ENCODE data around the gene RIMKLA. TPM values are rescaled to one million over a fixed set of nuclear protein-coding genes. Genes with fewer than 3 reads are reported as not detected.

RIMKLA gene
- polyA plus RNA-seq, 4 donors: under 0.01 to 0.63 (median 0.31) TPM

GRCh38 chr1:42427240-42427639, 46.6 kb downstream of the RIMKLA start:
- FAIRE-seq: no peak

GRCh38 chr1:42429603-42430002, 49.0 kb downstream of the RIMKLA start:
- Histone ChIP-seq H3K9me3 (ENCODE audit: control insufficient read depth in 2 of 2, insufficient read depth in 1 of 2, low read depth in 1 of 2, low read length in 1 of 2) (no peaks in the 10 kb centered on the region), H3K27me3 (ENCODE audit: control insufficient read depth in 3 of 3, insufficient read depth in 3 of 3, low read length in 3 of 3) (no peaks in the 10 kb centered on the region), H3K36me3 (ENCODE audit: control insufficient read depth in 3 of 3, insufficient read depth in 2 of 3, low read depth in 1 of 3, low read length in 3 of 3) (no peaks in the 10 kb centered on the region), H3K27ac (ENCODE audit: low read depth in 1 of 3, low read length in 2 of 3) (no peak overlapping the region), H3K4me3 (ENCODE audit: low read depth in 1 of 3, low read length in 3 of 3) (no peak overlapping the region), H3K4me1 (ENCODE audit: control insufficient read depth in 3 of 3, insufficient read depth in 2 of 3, low read depth in 1 of 3, low read length in 2 of 3) (peaks cover 0 to 14% (median 0%) of the 10 kb centered on the region in 3 donors)
- DNase-seq (no peak), FAIRE-seq (no peak)
- 76 to 86% (median 82%) methylated on average over 1 of the region's 1 CpG for WGBS, 3 donors

More at GRCh38 chr1:42427240-42427639, 46.6 kb downstream of the RIMKLA start:
- Histone ChIP-seq H3K4me3 (ENCODE audit: low read depth in 1 of 3, low read length in 3 of 3) (no peak overlapping the region), H3K36me3 (ENCODE audit: control insufficient read depth in 3 of 3, insufficient read depth in 2 of 3, low read depth in 1 of 3, low read length in 3 of 3) (no peaks in the 10 kb centered on the region), H3K27ac (ENCODE audit: low read depth in 1 of 3, low read length in 2 of 3) (no peak overlapping the region), H3K4me1 (ENCODE audit: control insufficient read depth in 3 of 3, insufficient read depth in 2 of 3, low read depth in 1 of 3, low read length in 2 of 3) (peaks cover 0 to 14% (median 0%) of the 10 kb centered on the region in 3 donors), H3K9me3 (ENCODE audit: control insufficient read depth in 2 of 2, insufficient read depth in 1 of 2, low read depth in 1 of 2, low read length in 1 of 2) (no peaks in the 10 kb centered on the region), H3K27me3 (ENCODE audit: control insufficient read depth in 3 of 3, insufficient read depth in 3 of 3, low read length in 3 of 3) (no peaks in the 10 kb centered on the region)
- DNase-seq: no peak
- WGBS, 3 donors: 74 to 87% (median 84%) methylated on average over 4 of the region's 4 CpGs

GRCh38 chr1:42430286-42431135, 49.9 kb downstream of the RIMKLA start:
- Histone ChIP-seq H3K9me3 (ENCODE audit: control insufficient read depth in 2 of 2, insufficient read depth in 1 of 2, low read depth in 1 of 2, low read length in 1 of 2) (no peaks in the 10 kb centered on the region), H3K27ac (ENCODE audit: low read depth in 1 of 3, low read length in 2 of 3) (peak overlapping the region in 1 of 3 donors; percentile 35), H3K4me1 (ENCODE audit: control insufficient read depth in 3 of 3, insufficient read depth in 2 of 3, low read depth in 1 of 3, low read length in 2 of 3) (peaks cover 0 to 14% (median 0%) of the 10 kb centered on the region in 3 donors), H3K27me3 (ENCODE audit: control insufficient read depth in 3 of 3, insufficient read depth in 3 of 3, low read length in 3 of 3) (no peaks in the 10 kb centered on the region), H3K4me3 (ENCODE audit: low read depth in 1 of 3, low read length in 3 of 3) (no peak overlapping the region), H3K36me3 (ENCODE audit: control insufficient read depth in 3 of 3, insufficient read depth in 2 of 3, low read depth in 1 of 3, low read length in 3 of 3) (no peaks in the 10 kb centered on the region)
- no peak for FAIRE-seq
- 66 to 78% (median 77%) methylated on average over 3 of the region's 3 CpGs for WGBS, 3 donors
- no peak for DNase-seq

GRCh38 chr1:42431514-42431913, 50.9 kb downstream of the RIMKLA start:
- no peak for FAIRE-seq
- peak; percentile 74 to 77 for DNase-seq

GRCh38 chr1:42432714-42433113, 52.1 kb downstream of the RIMKLA start:
- Histone ChIP-seq H3K4me1 (ENCODE audit: control insufficient read depth in 3 of 3, insufficient read depth in 2 of 3, low read depth in 1 of 3, low read length in 2 of 3) (peaks cover 0 to 14% (median 0%) of the 10 kb centered on the region in 3 donors), H3K36me3 (ENCODE audit: control insufficient read depth in 3 of 3, insufficient read depth in 2 of 3, low read depth in 1 of 3, low read length in 3 of 3) (no peaks in the 10 kb centered on the region), H3K27ac (ENCODE audit: low read depth in 1 of 3, low read length in 2 of 3) (no peak overlapping the region), H3K4me3 (ENCODE audit: low read depth in 1 of 3, low read length in 3 of 3) (no peak overlapping the region), H3K9me3 (ENCODE audit: control insufficient read depth in 2 of 2, insufficient read depth in 1 of 2, low read depth in 1 of 2, low read length in 1 of 2) (no peaks in the 10 kb centered on the region), H3K27me3 (ENCODE audit: control insufficient read depth in 3 of 3, insufficient read depth in 3 of 3, low read length in 3 of 3) (no peaks in the 10 kb centered on the region)
- WGBS, 3 donors: 91 to 96% (median 92%) methylated on average over 4 of the region's 4 CpGs
- FAIRE-seq: no peak
- DNase-seq: no peak

More at GRCh38 chr1:42431514-42431913, 50.9 kb downstream of the RIMKLA start:
- no peaks in the 10 kb centered on the region for H3K27me3 ChIP-seq (ENCODE audit: control insufficient read depth in 3 of 3, insufficient read depth in 3 of 3, low read length in 3 of 3)
- no peaks in the 10 kb centered on the region for H3K36me3 ChIP-seq (ENCODE audit: control insufficient read depth in 3 of 3, insufficient read depth in 2 of 3, low read depth in 1 of 3, low read length in 3 of 3)
- peak overlapping the region in 2 of 3 donors; percentile 42 to 54 for H3K27ac ChIP-seq (ENCODE audit: low read depth in 1 of 3, low read length in 2 of 3)
- H3K4me3 ChIP-seq (ENCODE audit: low read depth in 1 of 3, low read length in 3 of 3): no peak overlapping the region
- WGBS, 3 donors: 28 to 57% (median 55%) methylated on average over 3 of the region's 3 CpGs
- peaks cover 0 to 14% (median 0%) of the 10 kb centered on the region in 3 donors for H3K4me1 ChIP-seq (ENCODE audit: control insufficient read depth in 3 of 3, insufficient read depth in 2 of 3, low read depth in 1 of 3, low read length in 2 of 3)
- H3K9me3 ChIP-seq (ENCODE audit: control insufficient read depth in 2 of 2, insufficient read depth in 1 of 2, low read depth in 1 of 2, low read length in 1 of 2): no peaks in the 10 kb centered on the region

GRCh38 chr1:42433369-42433768, 52.8 kb downstream of the RIMKLA start:
- Histone ChIP-seq H3K4me1 (ENCODE audit: control insufficient read depth in 3 of 3, insufficient read depth in 2 of 3, low read depth in 1 of 3, low read length in 2 of 3) (peaks cover 0 to 14% (median 0%) of the 10 kb centered on the region in 3 donors), H3K27me3 (ENCODE audit: control insufficient read depth in 3 of 3, insufficient read depth in 3 of 3, low read length in 3 of 3) (no peaks in the 10 kb centered on the region), H3K9me3 (ENCODE audit: control insufficient read depth in 2 of 2, insufficient read depth in 1 of 2, low read depth in 1 of 2, low read length in 1 of 2) (no peaks in the 10 kb centered on the region), H3K4me3 (ENCODE audit: low read depth in 1 of 3, low read length in 3 of 3) (no peak overlapping the region), H3K27ac (ENCODE audit: low read depth in 1 of 3, low read length in 2 of 3) (no peak overlapping the region), H3K36me3 (ENCODE audit: control insufficient read depth in 3 of 3, insufficient read depth in 2 of 3, low read depth in 1 of 3, low read length in 3 of 3) (no peaks in the 10 kb centered on the region)
- WGBS, 3 donors: 86 to 95% (median 91%) methylated on average over 6 of the region's 6 CpGs
- DNase-seq (no peak), FAIRE-seq (no peak)

- WGBS, 3 donors: 92 to 94% (median 92%) methylated on average over 4 of the region's 4 CpGs
- no peak for DNase-seq
- no peak overlapping the region for H3K27ac ChIP-seq (ENCODE audit: low read depth in 1 of 3, low read length in 2 of 3)
- H3K9me3 ChIP-seq (ENCODE audit: control insufficient read depth in 2 of 2, insufficient read depth in 1 of 2, low read depth in 1 of 2, low read length in 1 of 2): no peaks in the 10 kb centered on the region
- FAIRE-seq: no peak
- no peak overlapping the region for H3K4me3 ChIP-seq (ENCODE audit: low read depth in 1 of 3, low read length in 3 of 3)
- peaks cover 0 to 14% (median 0%) of the 10 kb centered on the region in 3 donors for H3K4me1 ChIP-seq (ENCODE audit: control insufficient read depth in 3 of 3, insufficient read depth in 2 of 3, low read depth in 1 of 3, low read length in 2 of 3)
- no peaks in the 10 kb centered on the region for H3K27me3 ChIP-seq (ENCODE audit: control insufficient read depth in 3 of 3, insufficient read depth in 3 of 3, low read length in 3 of 3)
- no peaks in the 10 kb centered on the region for H3K36me3 ChIP-seq (ENCODE audit: control insufficient read depth in 3 of 3, insufficient read depth in 2 of 3, low read depth in 1 of 3, low read length in 3 of 3)
These were observed 53.7 kb downstream of the RIMKLA start for GRCh38 chr1:42434340-42434739.

GRCh38 chr1:42439940-42440339, 59.3 kb downstream of the RIMKLA start:
- Histone ChIP-seq H3K36me3 (ENCODE audit: control insufficient read depth in 3 of 3, insufficient read depth in 2 of 3, low read depth in 1 of 3, low read length in 3 of 3) (no peaks in the 10 kb centered on the region), H3K27ac (ENCODE audit: low read depth in 1 of 3, low read length in 2 of 3) (no peak overlapping the region), H3K9me3 (ENCODE audit: control insufficient read depth in 2 of 2, insufficient read depth in 1 of 2, low read depth in 1 of 2, low read length in 1 of 2) (no peaks in the 10 kb centered on the region), H3K4me3 (ENCODE audit: low read depth in 1 of 3, low read length in 3 of 3) (no peak overlapping the region), H3K4me1 (ENCODE audit: control insufficient read depth in 3 of 3, insufficient read depth in 2 of 3, low read depth in 1 of 3, low read length in 2 of 3) (no peaks in the 10 kb centered on the region), H3K27me3 (ENCODE audit: control insufficient read depth in 3 of 3, insufficient read depth in 3 of 3, low read length in 3 of 3) (no peaks in the 10 kb centered on the region)
- DNase-seq (peak in 1 of 2 donors; percentile 29), FAIRE-seq (no peak)
- 18 to 59% (median 52%) methylated on average over 2 of the region's 2 CpGs for WGBS, 3 donors
